ENCODE data around the gene CACNG7. TPM values are rescaled to one million over a fixed set of nuclear protein-coding genes. Genes with fewer than 3 reads are reported as not detected.

The CACNG7 gene
- total and polyA plus RNA-seq, 2 donors (not counting 3 experiments of a cell fraction or from before 2014, with no cell fraction given), result 0.92 to 1.3 TPM

DNA sequence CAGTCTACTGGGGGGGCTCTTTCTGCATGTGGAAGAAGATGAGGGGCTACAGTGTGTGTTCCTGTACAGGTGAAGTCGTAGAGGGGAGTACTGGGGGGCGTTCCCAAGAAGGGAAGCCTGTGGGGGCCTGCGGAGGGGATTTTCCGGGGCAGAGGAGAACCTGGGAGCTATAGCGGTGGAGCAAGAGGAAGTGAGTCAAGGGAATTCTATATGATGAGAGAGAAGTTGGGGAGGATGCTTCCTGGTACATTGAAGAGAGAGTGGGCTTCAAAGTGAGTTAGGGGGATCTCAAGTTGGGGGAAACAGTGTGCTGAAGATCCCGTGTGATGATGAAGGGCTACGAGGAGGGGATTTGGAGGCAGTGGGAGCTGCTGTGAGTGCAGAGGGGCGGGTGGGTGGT, 51.8 kb downstream of the CACNG7 start:
- Histone ChIP-seq H3K27ac (ENCODE audit: insufficient read depth, low read depth, low read length) (no peak overlapping the region), H3K79me2 (ENCODE audit: control insufficient read depth, insufficient read depth, low read length) (no peaks in the 10 kb centered on the region), H3K9me3 (replicated peaks; ENCODE audit: control insufficient read depth, insufficient read depth, low read length) (no peaks in the 10 kb centered on the region), H2AFZ (ENCODE audit: low read depth, low read length) (no peak overlapping the region), H3K9me1 (replicated peaks; ENCODE audit: control insufficient read depth, extremely low read depth, insufficient read depth, low read length) (no peaks in the 10 kb centered on the region), H3K9ac (replicated peaks; ENCODE audit: extremely low read depth, insufficient read depth, low read length) (no peak overlapping the region), H3K4me2 (ENCODE audit: insufficient read depth, low read length) (peak overlapping the region; percentile 16), H3K4me1 (ENCODE audit: control insufficient read depth, extremely low read depth, insufficient read depth, low read length) (peaks cover 5% of the 10 kb centered on the region), H3K4me3 (replicated peaks in 1 of 3; ENCODE audit: insufficient read depth in 1 of 3, low read depth in 1 of 3, low read length in 3 of 3) (no peak overlapping the region), H3K27me3 (ENCODE audit: control insufficient read depth in 2 of 2, insufficient read depth in 2 of 2, low read length in 2 of 2) (peaks cover 55 to 65% of the 10 kb centered on the region in 2 experiments), H3K36me3 (ENCODE audit: control insufficient read depth in 2 of 2, extremely low read depth in 1 of 2, insufficient read depth in 2 of 2, low read length in 2 of 2) (no peaks in the 10 kb centered on the region), H4K20me1 (replicated peaks; ENCODE audit: control insufficient read depth, extremely low read depth, insufficient read depth, low read length) (no peaks in the 10 kb centered on the region)
- intact Hi-C loops (cut with micrococcal nuclease), result no loop called here
- TF ChIP-seq GATA2 (IDR thresholded peaks at IDR 0.05; ENCODE audit: insufficient read depth, insufficient read length, low read depth, low read length) (no peak), JUN (IDR thresholded peaks at IDR 0.05; ENCODE audit: borderline replicate concordance, insufficient read depth, insufficient read length, low read depth) (no peak), MYC (IDR thresholded peaks at IDR 0.05; ENCODE audit: low read depth, low read length) (no peak), POLR2AphosphoS5 (IDR thresholded peaks at IDR 0.05; ENCODE audit: insufficient read depth, low read depth, low read length) (no peak), EZH2 (IDR thresholded peaks at IDR 0.05; ENCODE audit: borderline replicate concordance, low read depth, low read length, severe bottlenecking) (no peak), POLR2A (IDR thresholded peaks at IDR 0.05; ENCODE audit: low read depth, low read length) (no peak), FOS (IDR thresholded peaks at IDR 0.05; ENCODE audit: borderline replicate concordance, insufficient read depth, low read length) (no peak)
- TF ChIP-seq, protein P1, sequence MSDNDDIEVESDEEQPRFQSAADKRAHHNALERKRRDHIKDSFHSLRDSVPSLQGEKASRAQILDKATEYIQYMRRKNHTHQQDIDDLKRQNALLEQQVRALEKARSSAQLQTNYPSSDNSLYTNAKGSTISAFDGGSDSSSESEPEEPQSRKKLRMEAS (IDR thresholded peaks at IDR 0.05; ENCODE audit: insufficient read depth, insufficient read length), result no peak
- TF ChIP-seq, protein P2, sequence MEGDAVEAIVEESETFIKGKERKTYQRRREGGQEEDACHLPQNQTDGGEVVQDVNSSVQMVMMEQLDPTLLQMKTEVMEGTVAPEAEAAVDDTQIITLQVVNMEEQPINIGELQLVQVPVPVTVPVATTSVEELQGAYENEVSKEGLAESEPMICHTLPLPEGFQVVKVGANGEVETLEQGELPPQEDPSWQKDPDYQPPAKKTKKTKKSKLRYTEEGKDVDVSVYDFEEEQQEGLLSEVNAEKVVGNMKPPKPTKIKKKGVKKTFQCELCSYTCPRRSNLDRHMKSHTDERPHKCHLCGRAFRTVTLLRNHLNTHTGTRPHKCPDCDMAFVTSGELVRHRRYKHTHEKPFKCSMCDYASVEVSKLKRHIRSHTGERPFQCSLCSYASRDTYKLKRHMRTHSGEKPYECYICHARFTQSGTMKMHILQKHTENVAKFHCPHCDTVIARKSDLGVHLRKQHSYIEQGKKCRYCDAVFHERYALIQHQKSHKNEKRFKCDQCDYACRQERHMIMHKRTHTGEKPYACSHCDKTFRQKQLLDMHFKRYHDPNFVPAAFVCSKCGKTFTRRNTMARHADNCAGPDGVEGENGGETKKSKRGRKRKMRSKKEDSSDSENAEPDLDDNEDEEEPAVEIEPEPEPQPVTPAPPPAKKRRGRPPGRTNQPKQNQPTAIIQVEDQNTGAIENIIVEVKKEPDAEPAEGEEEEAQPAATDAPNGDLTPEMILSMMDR (IDR thresholded peaks at IDR 0.05; ENCODE audit: extremely low read depth in 1 of 2, insufficient read depth in 1 of 2, low read depth in 1 of 2, low read length in 2 of 2), result no peak
- DNase-seq (ENCODE audit: low read depth, low spot score) (no peak), FAIRE-seq (no peak)
- no TSS peak for BruUV-seq (replicated peaks)
- ChIA-PET CTCF (interaction anchor here (1.7 kb wide), 1 partner anchor 69 kb away, joined by 5 read pairs; no protein-coding TSS in a partner anchor), POLR2A (no interaction called here)
- dilution Hi-C loops (cut with MboI; ENCODE audit: extremely low pct_ligation_motif_present, low sequenced_read_pairs), result no loop called here

All from endothelial cell of umbilical vein (primary cell).